ENCODE measurements around the gene CHADL.

DNA sequence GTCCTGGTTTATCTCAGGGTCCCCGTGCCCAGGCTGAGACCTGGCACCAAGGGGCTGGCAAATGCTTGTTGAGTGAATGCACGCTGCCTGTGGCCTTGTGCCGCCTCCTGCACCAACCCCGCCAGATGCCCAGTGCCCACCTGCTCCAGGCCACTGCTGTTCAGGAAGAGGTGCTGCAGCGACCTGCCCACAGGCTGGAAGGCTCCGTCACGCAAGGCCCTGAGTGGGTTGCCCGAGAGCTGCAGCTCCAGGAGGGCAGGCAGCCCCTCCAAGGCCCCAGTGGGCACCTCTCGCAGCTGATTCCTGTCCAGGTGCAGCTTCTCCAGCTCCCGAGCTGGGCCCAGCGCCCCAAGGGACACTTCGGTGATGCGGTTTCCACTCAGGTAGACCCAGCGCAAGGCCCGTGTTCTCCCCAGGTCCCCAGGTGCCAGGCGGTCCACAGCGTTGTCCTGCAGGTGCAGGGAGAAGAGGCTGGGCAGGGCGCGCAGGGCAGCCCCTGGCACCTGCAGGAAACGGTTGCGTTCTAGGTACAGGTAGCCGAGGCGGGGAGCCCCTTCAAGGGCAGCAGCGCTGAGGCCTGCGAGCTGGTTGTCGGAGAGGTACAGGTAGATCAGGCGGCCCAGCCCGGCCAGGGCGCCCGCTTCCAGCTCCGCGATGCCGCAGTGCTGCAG lies 3.6 kb downstream of the CHADL start:
- TF ChIP-seq, protein P1, sequence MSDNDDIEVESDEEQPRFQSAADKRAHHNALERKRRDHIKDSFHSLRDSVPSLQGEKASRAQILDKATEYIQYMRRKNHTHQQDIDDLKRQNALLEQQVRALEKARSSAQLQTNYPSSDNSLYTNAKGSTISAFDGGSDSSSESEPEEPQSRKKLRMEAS (IDR thresholded peaks at IDR 0.05) = no peak; the same call in 1 of the 2 replicates
- TF ChIP-seq GABPA (IDR thresholded peaks at IDR 0.05; ENCODE audit: borderline replicate concordance, insufficient read depth, low read length) (no peak; the same call in 1 of the 2 replicates), TAF1 (IDR thresholded peaks at IDR 0.05; ENCODE audit: low read depth, low read length) (no peak), CTCF (IDR thresholded peaks at IDR 0.05; ENCODE audit: control extremely low read depth in 1 of 3, insufficient read depth in 1 of 3, low read depth in 1 of 3, low read length in 3 of 3) (no peak), POLR2A (IDR thresholded peaks at IDR 0.05; ENCODE audit: control extremely low read depth in 1 of 2, low read depth in 2 of 2, low read length in 2 of 2) (no peak), ZNF274 (IDR thresholded peaks at IDR 0.05; ENCODE audit: borderline replicate concordance, extremely low read depth, low read length) (no peak), EP300 (IDR thresholded peaks at IDR 0.05; ENCODE audit: borderline replicate concordance in 1 of 2, low read depth in 2 of 2, low read length in 2 of 2) (no peak), POLR2AphosphoS5 (IDR thresholded peaks at IDR 0.05; ENCODE audit: low read depth, low read length) (no peak), EGR1 (IDR thresholded peaks at IDR 0.05; ENCODE audit: borderline replicate concordance, low read depth, low read length) (no peak)
